GM23338 (cell line): ENCODE measurements around the gene URAD. TPM values are rescaled to one million over a fixed set of nuclear protein-coding genes. Genes with fewer than 3 reads are reported as not detected.
A peak's percentile ranks its signal among the peaks of the same experiment; 100 is the strongest.

Experiments used
- ATAC-seq: fragments of 200-7000 bp; cut with Tn5 transposase; 3 replicates; pipeline ENCODE4 v1.9.1; 2020
- DNase-seq: peaks from one replicate; pipeline ENCODE4 v3.0.0-alpha.2; 2015; ENCODE audit warnings: low spot score
- H2AFZ ChIP-seq: fragments of 200-600 bp; sonication (generic); 2 replicates; pipeline ENCODE4 v1.8.0; 2016; ENCODE audit warnings: antibody characterized with exemption, mild to moderate bottlenecking, moderate library complexity
- H3F3A ChIP-seq: fragments of 200-600 bp; sonication (generic); replicated peaks from 2 replicates; pipeline ENCODE4 v1.8.0; 2017; ENCODE audit warnings: antibody characterized with exemption, mixed run types, low read depth
- H3K27ac ChIP-seq: fragments of 200-600 bp; sonication (generic); 2 replicates; pipeline ENCODE4 v1.6.1; 2016; ENCODE audit warnings: low read depth
- H3K27me3 ChIP-seq: fragments of 200-600 bp; sonication (generic); 2 replicates; pipeline ENCODE4 v1.8.0; 2016; ENCODE audit warnings: mild to moderate bottlenecking, mixed run types, moderate library complexity; ENCODE audit not compliant: insufficient read depth
- H3K36me3 ChIP-seq: fragments of 200-600 bp; sonication (generic); 2 replicates; pipeline ENCODE4 v1.8.0; 2016; ENCODE audit warnings: mild to moderate bottlenecking; ENCODE audit not compliant: insufficient read depth
- H3K4me1 ChIP-seq: fragments of 200-600 bp; sonication (generic); 2 replicates; pipeline ENCODE4 v1.8.0; 2016; ENCODE audit warnings: mild to moderate bottlenecking, moderate library complexity; ENCODE audit not compliant: insufficient read depth
- H3K4me2 ChIP-seq: fragments of 200-600 bp; sonication (generic); 2 replicates; pipeline ENCODE4 v1.7.1; 2017; ENCODE audit warnings: mixed run types
- H3K4me3 ChIP-seq: fragments of 200-600 bp; sonication (generic); 2 replicates; pipeline ENCODE4 v1.6.1; 2016; ENCODE audit warnings: mixed run types
- H3K79me2 ChIP-seq: fragments of 200-600 bp; sonication (generic); replicated peaks from 2 replicates; pipeline ENCODE4 v1.8.0; 2017; ENCODE audit warnings: mild to moderate bottlenecking; ENCODE audit not compliant: insufficient read depth
- H3K9me2 ChIP-seq: fragments of 200-600 bp; sonication (generic); 2 replicates; pipeline ENCODE4 v1.8.0; 2017; ENCODE audit not compliant: insufficient read depth
- H4K20me1 ChIP-seq: fragments of 200-600 bp; sonication (generic); replicated peaks from 2 replicates; pipeline ENCODE4 v1.8.0; 2017; ENCODE audit warnings: mild to moderate bottlenecking; ENCODE audit not compliant: insufficient read depth
- H3K27ac Mint-ChIP-seq: 2 replicates; pipeline ENCODE4 v1.8.0; 2020; ENCODE audit warnings: inconsistent platforms, mild to moderate bottlenecking, moderate library complexity, mixed read lengths
- H3K27me3 Mint-ChIP-seq: 3 replicates; pipeline ENCODE4 v1.8.0; 2022; ENCODE audit warnings: low read depth, mild to moderate bottlenecking, moderate library complexity, mixed read lengths, inconsistent platforms; ENCODE audit not compliant: insufficient read depth, poor library complexity
- H3K36me3 Mint-ChIP-seq: 3 replicates; pipeline ENCODE4 v1.8.0; 2021; ENCODE audit warnings: low read depth, mild to moderate bottlenecking, inconsistent platforms, moderate library complexity, mixed read lengths
- H3K4me1 Mint-ChIP-seq: 3 replicates; pipeline ENCODE4 v1.8.0; 2020; ENCODE audit warnings: mild to moderate bottlenecking, inconsistent platforms, mixed read lengths
- H3K4me3 Mint-ChIP-seq: 3 replicates; pipeline ENCODE4 v1.8.0; 2021; ENCODE audit warnings: moderate library complexity, mild to moderate bottlenecking, inconsistent platforms, mixed read lengths
- H3K9me3 Mint-ChIP-seq: 3 replicates; pipeline ENCODE4 v1.8.0; 2020; ENCODE audit warnings: moderate library complexity, mild to moderate bottlenecking, inconsistent platforms, mixed read lengths
- CREB1 ChIP-seq: fragments of 250-450 bp; sonication (Bioruptor Pico); IDR thresholded peaks from 2 replicates; pipeline ENCODE4 v1.5.0; 2020; ENCODE audit warnings: low read depth, mild to moderate bottlenecking, moderate library complexity
- EZH2 ChIP-seq: fragments of 200-600 bp; sonication (generic); IDR thresholded peaks from one replicate; pipeline ENCODE4 v1.8.0; 2017; ENCODE audit warnings: antibody characterized with exemption, mild to moderate bottlenecking, low read depth; ENCODE audit not compliant: unreplicated experiment
- EZH2phosphoT487 ChIP-seq: fragments of 200-600 bp; sonication (generic); IDR thresholded peaks from one replicate; pipeline ENCODE4 v1.8.1; 2018; ENCODE audit warnings: antibody characterized with exemption; ENCODE audit not compliant: unreplicated experiment
- JUNB ChIP-seq: IDR thresholded peaks from one replicate; pipeline ENCODE4 v1.6.1; 2016; ENCODE audit warnings: antibody characterized with exemption; ENCODE audit not compliant: unreplicated experiment
- NANOG ChIP-seq: IDR thresholded peaks from 2 replicates; pipeline ENCODE4 v1.6.1; 2016; ENCODE audit warnings: antibody characterized with exemption, borderline replicate concordance
- POLR2AphosphoS5 ChIP-seq: IDR thresholded peaks from 2 replicates; pipeline ENCODE4 v1.6.1; 2016; ENCODE audit warnings: antibody characterized with exemption, low read depth
- REST ChIP-seq: IDR thresholded peaks from one replicate; pipeline ENCODE4 v1.6.1; 2018; ENCODE audit warnings: antibody characterized with exemption; ENCODE audit not compliant: unreplicated experiment
- STAT1 ChIP-seq: IDR thresholded peaks from one replicate; pipeline ENCODE4 v1.6.1; 2016; ENCODE audit warnings: antibody characterized with exemption; ENCODE audit not compliant: unreplicated experiment
- ZNF114 ChIP-seq: fragments of 250-450 bp; sonication (Bioruptor Pico); IDR thresholded peaks from 2 replicates; pipeline ENCODE4 v1.5.0; 2020; ENCODE audit warnings: mild to moderate bottlenecking, moderate library complexity
- ZNF331 ChIP-seq: fragments of 250-450 bp; sonication (Bioruptor Pico); IDR thresholded peaks from 2 replicates; pipeline ENCODE4 v1.5.0; 2020; ENCODE audit warnings: low read depth, mild to moderate bottlenecking, moderate library complexity
- ZNF462 ChIP-seq: fragments of 250-450 bp; sonication (Bioruptor Pico); IDR thresholded peaks from 2 replicates; pipeline ENCODE4 v1.5.0; 2020; ENCODE audit warnings: mild to moderate bottlenecking, moderate library complexity
- polyA plus RNA-seq: library from polyadenylated mRNA; unstranded; fragments of >200 nt; fragmentation: Nextera tagmentation; extraction: Ambion mirVana; gene quantifications from 2 replicates; pipeline ENCODE4 v1.2.1, GENCODE V29; 2016
- total RNA-seq: library from RNA; depleted of rRNA; stranded (reverse); fragments of >200 nt; shearing (Covaris generic); gene quantifications from 2 replicates; pipeline ENCODE4 v1.2.3, GENCODE V29; 2014
- TF ChIP-seq, protein P1 (sequence below), 2 experiments: fragments of 200-600 bp in 1 of 2; sonication (generic) in 1 of 2; conservative IDR thresholded peaks; 2 replicates each; pipeline versions ENCODE4 v1.5.1 to v1.6.1; 2016 to 2017; ENCODE audit warnings: antibody characterized with exemption in 2 of 2, low read depth in 2 of 2, mild to moderate bottlenecking in 2 of 2, moderate library complexity in 1 of 2
- TF ChIP-seq, protein P2 (sequence below): IDR thresholded peaks from 2 replicates; pipeline ENCODE4 v1.6.1; 2016; ENCODE audit warnings: antibody characterized with exemption

URAD gene
- total and polyA plus RNA-seq, 2 experiments from 2014 or later = not detected

DNA sequence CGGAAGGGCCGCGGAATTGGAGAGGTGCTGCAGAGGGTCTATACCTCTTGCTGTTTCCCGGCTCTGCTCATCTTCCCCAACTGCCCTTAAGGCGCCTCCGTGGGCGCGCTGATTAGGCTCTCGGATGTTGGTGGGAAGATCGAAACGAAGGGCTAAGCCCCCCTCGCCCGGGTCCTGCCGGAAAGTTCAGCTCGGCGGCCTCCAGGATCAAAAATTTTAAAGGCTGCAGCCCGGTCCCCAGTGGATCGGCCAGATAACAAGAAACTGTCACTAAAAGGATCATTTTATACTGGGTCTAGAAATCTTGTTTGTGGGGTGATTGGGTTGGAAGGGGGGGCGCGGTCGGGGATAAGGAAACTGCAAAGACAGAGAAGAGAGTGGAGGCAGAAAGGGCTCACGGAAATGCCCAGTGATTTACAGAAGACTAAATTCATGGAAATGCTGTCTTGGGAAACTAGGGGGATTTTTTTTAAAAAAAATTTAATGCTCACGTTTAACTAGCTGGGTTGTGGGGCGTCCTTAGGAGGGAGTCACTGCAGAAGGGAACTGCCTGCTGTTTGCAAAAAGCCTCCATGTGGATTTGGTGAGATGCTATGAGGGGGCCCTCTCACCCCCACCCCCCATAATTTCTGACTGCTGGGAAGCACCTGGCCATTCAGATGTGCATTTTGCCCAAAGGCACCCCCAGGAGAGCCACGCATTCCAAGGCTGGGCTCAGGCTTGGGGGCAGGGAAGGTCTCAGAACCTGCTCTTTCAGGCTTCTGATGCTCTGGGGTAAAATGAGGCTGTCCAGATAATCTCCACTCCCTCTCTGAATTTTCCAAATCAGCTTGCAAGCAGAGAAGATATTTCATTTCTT lies 27.0 kb downstream of the URAD start:
- Histone ChIP-seq H4K20me1 (peaks cover 36% of the 10 kb centered on the region), H3K4me2 (peak overlapping the region; percentile 82), H3K79me2 (no peaks in the 10 kb centered on the region), H3K27ac (no peak overlapping the region), H3F3A (peaks cover 41% of the 10 kb centered on the region), H2AFZ (peak overlapping the region; percentile 66; the same call in 1 of the 2 replicates), H3K4me3 (peak overlapping the region; percentile 55), H3K36me3 (no peaks in the 10 kb centered on the region), H3K4me1 (peaks cover 47% of the 10 kb centered on the region), H3K27me3 (peaks cover 100% of the 10 kb centered on the region), H3K9me2 (no peaks in the 10 kb centered on the region)
- ATAC-seq = peak; percentile 18
- Mint-ChIP-seq H3K27ac (no peak overlapping the region), H3K9me3 (no peaks in the 10 kb centered on the region; the same call in 2 of the 3 replicates), H3K27me3 (peaks cover 98% of the 10 kb centered on the region), H3K4me3 (peak overlapping the region; percentile 60), H3K36me3 (no peaks in the 10 kb centered on the region), H3K4me1 (peaks cover 39% of the 10 kb centered on the region)
- TF ChIP-seq REST (no peak), EZH2phosphoT487 (peak; percentile 38), ZNF462 (CRISPR knock-in tag) (no peak), CREB1 (CRISPR knock-in tag) (no peak), POLR2AphosphoS5 (no peak), JUNB (no peak), EZH2 (peak; percentile 85), ZNF114 (no peak), ZNF331 (CRISPR knock-in tag) (no peak), STAT1 (no peak), NANOG (peak; percentile 50; the same call in 1 of the 2 replicates)
- TF ChIP-seq, protein P1, sequence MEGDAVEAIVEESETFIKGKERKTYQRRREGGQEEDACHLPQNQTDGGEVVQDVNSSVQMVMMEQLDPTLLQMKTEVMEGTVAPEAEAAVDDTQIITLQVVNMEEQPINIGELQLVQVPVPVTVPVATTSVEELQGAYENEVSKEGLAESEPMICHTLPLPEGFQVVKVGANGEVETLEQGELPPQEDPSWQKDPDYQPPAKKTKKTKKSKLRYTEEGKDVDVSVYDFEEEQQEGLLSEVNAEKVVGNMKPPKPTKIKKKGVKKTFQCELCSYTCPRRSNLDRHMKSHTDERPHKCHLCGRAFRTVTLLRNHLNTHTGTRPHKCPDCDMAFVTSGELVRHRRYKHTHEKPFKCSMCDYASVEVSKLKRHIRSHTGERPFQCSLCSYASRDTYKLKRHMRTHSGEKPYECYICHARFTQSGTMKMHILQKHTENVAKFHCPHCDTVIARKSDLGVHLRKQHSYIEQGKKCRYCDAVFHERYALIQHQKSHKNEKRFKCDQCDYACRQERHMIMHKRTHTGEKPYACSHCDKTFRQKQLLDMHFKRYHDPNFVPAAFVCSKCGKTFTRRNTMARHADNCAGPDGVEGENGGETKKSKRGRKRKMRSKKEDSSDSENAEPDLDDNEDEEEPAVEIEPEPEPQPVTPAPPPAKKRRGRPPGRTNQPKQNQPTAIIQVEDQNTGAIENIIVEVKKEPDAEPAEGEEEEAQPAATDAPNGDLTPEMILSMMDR (conservative IDR thresholded peaks at IDR 0.05; ENCODE audit: low read depth in 2 of 2) = no peak
- TF ChIP-seq, protein P2, sequence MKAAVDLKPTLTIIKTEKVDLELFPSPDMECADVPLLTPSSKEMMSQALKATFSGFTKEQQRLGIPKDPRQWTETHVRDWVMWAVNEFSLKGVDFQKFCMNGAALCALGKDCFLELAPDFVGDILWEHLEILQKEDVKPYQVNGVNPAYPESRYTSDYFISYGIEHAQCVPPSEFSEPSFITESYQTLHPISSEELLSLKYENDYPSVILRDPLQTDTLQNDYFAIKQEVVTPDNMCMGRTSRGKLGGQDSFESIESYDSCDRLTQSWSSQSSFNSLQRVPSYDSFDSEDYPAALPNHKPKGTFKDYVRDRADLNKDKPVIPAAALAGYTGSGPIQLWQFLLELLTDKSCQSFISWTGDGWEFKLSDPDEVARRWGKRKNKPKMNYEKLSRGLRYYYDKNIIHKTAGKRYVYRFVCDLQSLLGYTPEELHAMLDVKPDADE = no peak
- DNase-seq = peak; percentile 76
